ENCODE results near the gene PIEZO1.
A peak's percentile ranks its signal among the peaks of the same experiment; 100 is the strongest.

Gene PIEZO1

GRCh38 chr16:88737298-88738150 is 47.5 kb downstream of the PIEZO1 start:
- peak; percentile 31 to 76 for DNase-seq (ENCODE audit: low read depth in 2 of 2)

- no peak for DNase-seq (ENCODE audit: low read depth in 2 of 2)
These were observed 48.5 kb downstream of the PIEZO1 start for GRCh38 chr16:88736496-88736895.

GRCh38 chr16:88736088-88736487 is 48.9 kb downstream of the PIEZO1 start:
- DNase-seq (ENCODE audit: low read depth in 2 of 2), result no peak

- no peak for DNase-seq (ENCODE audit: low read depth in 2 of 2)
These were observed 49.4 kb downstream of the PIEZO1 start for GRCh38 chr16:88735616-88736015.

GRCh38 chr16:88735121-88735520 is 49.9 kb downstream of the PIEZO1 start:
- DNase-seq (ENCODE audit: low read depth in 2 of 2), result no peak

GRCh38 chr16:88734361-88734728 is 50.7 kb downstream of the PIEZO1 start:
- DNase-seq (ENCODE audit: low read depth in 2 of 2), result no peak

GRCh38 chr16:88733630-88734360 is 51.2 kb downstream of the PIEZO1 start:
- DNase-seq (ENCODE audit: low read depth in 2 of 2), result no peak

GRCh38 chr16:88732961-88733294 is 52.1 kb downstream of the PIEZO1 start:
- no peak for DNase-seq (ENCODE audit: low read depth in 2 of 2)

GRCh38 chr16:88732172-88732960 is 52.7 kb downstream of the PIEZO1 start:
- DNase-seq (ENCODE audit: low read depth in 2 of 2), result no peak

GRCh38 chr16:88731699-88732098 is 53.3 kb downstream of the PIEZO1 start:
- no peak for DNase-seq (ENCODE audit: low read depth in 2 of 2)

GRCh38 chr16:88730632-88731607 is 54.1 kb downstream of the PIEZO1 start:
- DNase-seq (ENCODE audit: low read depth in 2 of 2), result no peak

- no peak for DNase-seq (ENCODE audit: low read depth in 2 of 2)
These were observed 57.1 kb downstream of the PIEZO1 start for GRCh38 chr16:88727871-88728270.

- DNase-seq (ENCODE audit: low read depth in 2 of 2), result no peak
These were observed 58.0 kb downstream of the PIEZO1 start for GRCh38 chr16:88726981-88727380.

- DNase-seq (ENCODE audit: low read depth in 2 of 2), result no peak
These were observed 58.6 kb downstream of the PIEZO1 start for GRCh38 chr16:88726408-88726749.

- DNase-seq (ENCODE audit: low read depth in 2 of 2), result no peak
These were observed 59.2 kb downstream of the PIEZO1 start for GRCh38 chr16:88725609-88726407.

- DNase-seq (ENCODE audit: low read depth in 2 of 2), result no peak
These were observed 60.0 kb downstream of the PIEZO1 start for GRCh38 chr16:88724855-88725555.

GRCh38 chr16:88723911-88724310 is 61.1 kb downstream of the PIEZO1 start:
- DNase-seq (ENCODE audit: low read depth in 2 of 2), result no peak

GRCh38 chr16:88723507-88723887 is 61.5 kb downstream of the PIEZO1 start:
- no peak for DNase-seq (ENCODE audit: low read depth in 2 of 2)

- DNase-seq (ENCODE audit: low read depth in 2 of 2), result no peak
These were observed 62.1 kb downstream of the PIEZO1 start for GRCh38 chr16:88722784-88723506.
